Heart right ventricle (tissue), 16 donors: ENCODE results near the gene PSG1. TPM values are rescaled to one million over a fixed set of nuclear protein-coding genes. Genes with fewer than 3 reads are reported as not detected.
"Not testable (repeated sequence)": the region's sequence is repeated elsewhere in the genome, so short reads cannot be mapped to it uniquely, and the experiment has no call there.

Experiments used
- ATAC-seq, 8 donors: fragments of 200-7000 bp; cut with Tn5 transposase; one replicate each; pipeline ENCODE4 v1.9.1; 2020; ENCODE audit warnings: mild to moderate bottlenecking in 8 of 8, moderate library complexity in 8 of 8, moderate number of reproducible peaks in 1 of 8
- DNase-seq, 2 donors: peaks; one replicate each; pipeline ENCODE4 v3.0.0-alpha.2; 2020
- H3K27ac ChIP-seq, 10 donors: fragments of 200-600 bp; sonication (generic) in 2 of 10; one replicate each; pipeline versions ENCODE4 v1.5.0 to v1.8.0; 2020 to 2022; ENCODE audit warnings: mild to moderate bottlenecking in 3 of 10
- H3K27me3 ChIP-seq, 7 donors: fragments of 200-600 bp; one replicate each; pipeline ENCODE4 v1.8.0; 2021 to 2022; ENCODE audit warnings: mild to moderate bottlenecking in 2 of 7
- H3K36me3 ChIP-seq, 9 donors: fragments of 200-600 bp; sonication (generic) in 1 of 9; one replicate each; pipeline versions ENCODE4 v1.5.0 to v1.8.0; 2020 to 2022; ENCODE audit warnings: mild to moderate bottlenecking in 2 of 9
- H3K4me1 ChIP-seq, 9 donors: fragments of 200-600 bp; sonication (generic) in 1 of 9; one replicate each; pipeline versions ENCODE4 v1.5.0 to v1.8.0; 2020 to 2022; ENCODE audit warnings: mild to moderate bottlenecking in 4 of 9
- H3K4me3 ChIP-seq, 10 donors: fragments of 200-600 bp; sonication (generic) in 2 of 10; one replicate each; pipeline versions ENCODE4 v1.5.0 to v1.8.0; 2020 to 2022; ENCODE audit warnings: mild to moderate bottlenecking in 7 of 10, moderate library complexity in 2 of 10
- H3K9me3 ChIP-seq, 11 donors: fragments of 200-600 bp in 10 of 11; sonication (generic) in 2 of 11; one replicate each; pipeline versions ENCODE4 v1.5.0 to v1.8.0; 2013 to 2022; ENCODE audit warnings: mild to moderate bottlenecking in 2 of 11, control low read depth in 1 of 11, moderate library complexity in 1 of 11
- WGBS, 2 donors: extraction: QIAGEN DNeasy Blood & Tissue Kit; methylation state at CpG; one replicate each; pipeline ENCODE4 v1.1.7; 2013; ENCODE audit warnings: inconsistent platforms in 1 of 2; 5-methylcytosine and 5-hydroxymethylcytosine counted together
- intact Hi-C, 10 donors: fragments of 100-400 bp; cut with DNase I; formaldehyde crosslinking; loops; one replicate each; pipeline versions ENCODE4 v1.11.1 to v1.14.2; 2022
- polyA plus RNA-seq, 2 donors: library from polyadenylated mRNA; stranded (reverse); fragments of 200-250 nt; gene quantifications; one replicate each; pipeline ENCODE4 v1.2.3, GENCODE V29; 2013
- total RNA-seq, 10 donors: library from RNA; stranded (reverse); fragmentation: NEBNext Ultra II Directional in 3 of 10; extraction: Animal tissue kit (Norgen Biotek cat#: 25700) in 3 of 10; gene quantifications; one replicate each; pipeline versions ENCODE4 v1.2.1 to v1.2.4, GENCODE V29; 2021 to 2023
- TF ChIP-seq, protein P1 (sequence below), 9 donors: fragments of 200-600 bp; sonication (generic) in 2 of 9; IDR thresholded peaks; one replicate each; pipeline versions ENCODE4 v1.5.0 to v1.8.0; 2021 to 2022; ENCODE audit warnings: antibody characterized with exemption in 9 of 9, mild to moderate bottlenecking in 5 of 9, moderate library complexity in 1 of 9
- donor health status: Arrhythmogenic right ventricular cardiomyopathy.
- donor health status: ischemic (EF 13 %, LVEDD 7.1; RV severe dilation, severe dysfunction).
- donor health status: healthy with polysubstance abuse.
- donor health status: DM: no; HTN: yes; CAD: no.
- donor health status: DM: no; HTN: no; CAD: no.
- donor health status: ischemic (EF 25% LVEDD 6.9; RV normal size, moderate dysfunction).
- donor health status: ischemic (EF 25% LVEDD 5.7; RV mildly dilated, moderate dysfunction).
- donor health status: healthy.
- donor health status: DM: yes; HTN: yes; CAD: no.
- donor health status: Ischemic cardiomyopathy.
- donor health status: ischemic (EF 35%, LVEDD 5.7; RV mildly dilated, moderate dysfunction).
- donor health status: nonischemic (EF 11% LVEDD 7.7; RV severe dilation, severe dysfunction).
- donor health status: DM: yes; HTN: yes; CAD: no.
- donor health status: PGD.
- donor health status: ischemic (EF 29% LVEDD 5.4; RV normal size, mild dysfunction).
- donor health status: nonischemic (EF 23%, LVEDD 6.1; RV moderate dilation, normal function).

The PSG1 gene
- total and polyA plus RNA-seq, 12 donors: not detected

DNA sequence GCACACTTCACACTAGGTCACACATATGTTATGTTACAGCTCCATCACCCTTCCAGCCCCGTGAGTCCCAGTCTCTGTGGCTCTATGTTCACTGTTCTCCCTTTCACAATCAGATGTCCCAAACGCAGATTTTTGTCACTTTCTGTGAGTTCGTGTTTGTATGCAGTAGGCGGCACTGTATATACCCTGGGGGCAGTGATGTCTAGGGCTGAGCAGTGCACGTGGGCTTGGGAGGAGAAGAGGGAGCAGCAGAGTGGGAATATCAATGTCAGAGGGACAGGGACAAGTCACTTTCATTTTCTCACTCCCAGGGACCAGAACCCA, 22.0 kb downstream of the PSG1 start:
- Histone ChIP-seq H3K36me3 (no peaks in the 10 kb centered on the region), H3K4me3 (no peak overlapping the region), H3K27me3 (no peaks in the 10 kb centered on the region), H3K27ac (no peak overlapping the region), H3K4me1 (no peaks in the 10 kb centered on the region), H3K9me3 (peaks cover 0 to 1% (median 0%) of the 10 kb centered on the region in 11 donors)
- intact Hi-C loops: no loop called here
- no peak for DNase-seq
- 67 to 69% methylated on average over 5 of the region's 5 CpGs for WGBS, 2 donors
- no peak for ATAC-seq
- TF ChIP-seq, protein P1, sequence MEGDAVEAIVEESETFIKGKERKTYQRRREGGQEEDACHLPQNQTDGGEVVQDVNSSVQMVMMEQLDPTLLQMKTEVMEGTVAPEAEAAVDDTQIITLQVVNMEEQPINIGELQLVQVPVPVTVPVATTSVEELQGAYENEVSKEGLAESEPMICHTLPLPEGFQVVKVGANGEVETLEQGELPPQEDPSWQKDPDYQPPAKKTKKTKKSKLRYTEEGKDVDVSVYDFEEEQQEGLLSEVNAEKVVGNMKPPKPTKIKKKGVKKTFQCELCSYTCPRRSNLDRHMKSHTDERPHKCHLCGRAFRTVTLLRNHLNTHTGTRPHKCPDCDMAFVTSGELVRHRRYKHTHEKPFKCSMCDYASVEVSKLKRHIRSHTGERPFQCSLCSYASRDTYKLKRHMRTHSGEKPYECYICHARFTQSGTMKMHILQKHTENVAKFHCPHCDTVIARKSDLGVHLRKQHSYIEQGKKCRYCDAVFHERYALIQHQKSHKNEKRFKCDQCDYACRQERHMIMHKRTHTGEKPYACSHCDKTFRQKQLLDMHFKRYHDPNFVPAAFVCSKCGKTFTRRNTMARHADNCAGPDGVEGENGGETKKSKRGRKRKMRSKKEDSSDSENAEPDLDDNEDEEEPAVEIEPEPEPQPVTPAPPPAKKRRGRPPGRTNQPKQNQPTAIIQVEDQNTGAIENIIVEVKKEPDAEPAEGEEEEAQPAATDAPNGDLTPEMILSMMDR (IDR thresholded peaks at IDR 0.05): peak in 1 of 9 donors; percentile 7

- intact Hi-C loops, H3K27me3 ChIP-seq, H3K27ac ChIP-seq, H3K36me3 ChIP-seq, DNase-seq, H3K4me1 ChIP-seq, H3K9me3 ChIP-seq, ATAC-seq, H3K4me3 ChIP-seq: not testable (repeated sequence)
- TF ChIP-seq, protein P1 (IDR thresholded peaks at IDR 0.05): peak in 8 of 9 donors; percentile 8 to 59 (median 40)
- 80 to 84% methylated on average over 18 to 19 of the region's 19 CpGs for WGBS, 2 donors
Measured at GRCh38 chr19:42856866-42857543, 22.5 kb downstream of the PSG1 start.

GRCh38 chr19:42854745-42855144, 24.8 kb downstream of the PSG1 start:
- H3K36me3 ChIP-seq, H3K4me3 ChIP-seq, H3K27me3 ChIP-seq, H3K9me3 ChIP-seq, intact Hi-C loops, DNase-seq, ATAC-seq, H3K27ac ChIP-seq: not testable (repeated sequence)
- H3K4me1 ChIP-seq: peaks cover 0 to 10% (median 0%) of the 10 kb centered on the region in 9 donors
- 81 to 92% methylated on average over 1 of the region's 3 CpGs for WGBS, 2 donors

- H3K27me3 ChIP-seq, intact Hi-C loops, DNase-seq, H3K9me3 ChIP-seq, H3K4me3 ChIP-seq, ATAC-seq, H3K36me3 ChIP-seq, H3K27ac ChIP-seq: not testable (repeated sequence)
- WGBS, 2 donors: 77 to 81% methylated on average over 1 of the region's 1 CpG
- H3K4me1 ChIP-seq: peaks cover 0 to 10% (median 0%) of the 10 kb centered on the region in 9 donors
Measured at GRCh38 chr19:42853231-42853630, 26.3 kb downstream of the PSG1 start.

DNA sequence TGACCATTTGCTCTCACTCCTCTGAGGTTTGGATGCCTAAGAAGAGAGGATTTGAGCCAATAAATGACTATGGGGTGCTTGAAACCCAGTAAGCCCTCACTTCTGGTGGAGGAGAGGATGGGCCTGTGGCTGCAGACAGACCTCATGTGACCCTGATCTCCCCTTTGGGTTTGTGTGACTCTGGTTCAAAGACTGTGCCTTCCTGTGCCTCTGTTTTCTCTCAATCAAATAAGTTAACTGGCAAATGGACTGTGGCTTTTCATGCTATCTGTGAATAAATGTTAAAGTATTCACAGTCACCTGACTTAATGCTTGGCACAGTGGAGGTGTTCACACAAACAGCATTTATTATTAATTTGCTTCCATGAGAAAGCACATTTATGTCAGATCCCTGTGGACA, 26.7 kb downstream of the PSG1 start:
- H3K4me1 ChIP-seq: peaks cover 0 to 10% (median 0%) of the 10 kb centered on the region in 9 donors
- intact Hi-C loops, H3K9me3 ChIP-seq, ATAC-seq, H3K36me3 ChIP-seq, DNase-seq, H3K27me3 ChIP-seq, H3K4me3 ChIP-seq, H3K27ac ChIP-seq: not testable (repeated sequence)

- WGBS, 2 donors: 37 to 42% methylated on average over 1 of the region's 1 CpG
Measured at GRCh38 chr19:42851718-42852280, 27.7 kb downstream of the PSG1 start.

More at GRCh38 chr19:42851718-42852280, 27.7 kb downstream of the PSG1 start:
- H3K4me1 ChIP-seq: peaks cover 0 to 10% (median 0%) of the 10 kb centered on the region in 9 donors
- H3K27ac ChIP-seq: peak overlapping the region in 1 of 10 donors; percentile 2
- H3K36me3 ChIP-seq, DNase-seq, H3K27me3 ChIP-seq, H3K9me3 ChIP-seq, H3K4me3 ChIP-seq, ATAC-seq, intact Hi-C loops: not testable (repeated sequence)
